Astrocyte (in vitro differentiated cells and primary cell): ENCODE results near the gene FKBP11. TPM values are rescaled to one million over a fixed set of nuclear protein-coding genes. Genes with fewer than 3 reads are reported as not detected.

Experiments
- DNase-seq: peaks from one replicate; pipeline ENCODE4 v3.0.0-alpha.2; 2010; ENCODE audit warnings: low read depth
- FAIRE-seq: peaks from 2 replicates; lab custom pipeline; 2011; peaks lifted over from hg19 to GRCh38; lab: Jason Lieb, UNC
- H2AFZ ChIP-seq: 2 replicates; pipeline ENCODE4 v1.6.0; 2012; ENCODE audit warnings: low read depth, low read length, inconsistent platforms
- H3K27ac ChIP-seq: 2 replicates; pipeline ENCODE4 v1.5.1; 2011; ENCODE audit warnings: low read depth, low read length, inconsistent platforms
- H3K27me3 ChIP-seq: 2 replicates; pipeline ENCODE4 v1.6.0; 2011; ENCODE audit warnings: low read length, inconsistent platforms; ENCODE audit not compliant: insufficient read depth
- H3K36me3 ChIP-seq: 2 replicates; pipeline ENCODE4 v1.5.1; 2011; ENCODE audit warnings: low read length, inconsistent platforms; ENCODE audit not compliant: insufficient read depth
- H3K4me1 ChIP-seq: 2 replicates; pipeline ENCODE4 v1.5.1; 2011; ENCODE audit warnings: low read length, inconsistent platforms; ENCODE audit not compliant: insufficient read depth
- H3K4me2 ChIP-seq: 2 replicates; pipeline ENCODE4 v1.6.0; 2012; ENCODE audit warnings: low read length, inconsistent platforms
- H3K4me3 ChIP-seq: 2 replicates; pipeline ENCODE4 v1.5.1; 2011; ENCODE audit warnings: low read depth, mild to moderate bottlenecking, low read length, inconsistent platforms; ENCODE audit not compliant: insufficient read depth
- H3K79me2 ChIP-seq: 2 replicates; pipeline ENCODE4 v1.6.0; 2012; ENCODE audit warnings: mild to moderate bottlenecking, low read length, inconsistent platforms; ENCODE audit not compliant: insufficient read depth
- H3K9ac ChIP-seq: 2 replicates; pipeline ENCODE4 v1.6.0; 2012; ENCODE audit warnings: mild to moderate bottlenecking, low read length, inconsistent platforms
- H3K9me3 ChIP-seq: 2 replicates; pipeline ENCODE4 v1.5.1; 2012; ENCODE audit warnings: low read depth, mild to moderate bottlenecking, low read length, inconsistent platforms; ENCODE audit not compliant: insufficient read depth
- H4K20me1 ChIP-seq: 2 replicates; pipeline ENCODE4 v1.6.0; 2012; ENCODE audit warnings: low read length, inconsistent platforms; ENCODE audit not compliant: insufficient read depth
- H3K27ac Mint-ChIP-seq: one replicate; pipeline ENCODE4 v1.8.0; 2021; ENCODE audit warnings: mild to moderate bottlenecking, mixed read lengths; ENCODE audit not compliant: unreplicated experiment
- H3K27me3 Mint-ChIP-seq: one replicate; pipeline ENCODE4 v1.8.0; 2021; ENCODE audit warnings: low read depth, mixed read lengths; ENCODE audit not compliant: unreplicated experiment
- H3K36me3 Mint-ChIP-seq: one replicate; pipeline ENCODE4 v1.8.0; 2021; ENCODE audit warnings: low read depth, mixed read lengths; ENCODE audit not compliant: unreplicated experiment
- H3K4me1 Mint-ChIP-seq: one replicate; pipeline ENCODE4 v1.8.0; 2021; ENCODE audit warnings: low read depth, mixed read lengths; ENCODE audit not compliant: unreplicated experiment
- H3K4me3 Mint-ChIP-seq: one replicate; pipeline ENCODE4 v1.8.0; 2021; ENCODE audit warnings: mild to moderate bottlenecking, moderate library complexity, mixed read lengths; ENCODE audit not compliant: unreplicated experiment
- H3K9me3 Mint-ChIP-seq: one replicate; pipeline ENCODE4 v1.8.0; 2021; ENCODE audit warnings: mild to moderate bottlenecking, mixed read lengths; ENCODE audit not compliant: unreplicated experiment
- CTCF ChIP-seq: IDR thresholded peaks from 2 replicates; pipeline ENCODE4 v1.5.1; 2011; ENCODE audit warnings: low read depth, mild to moderate bottlenecking, inconsistent platforms, low read length, moderate library complexity; ENCODE audit not compliant: insufficient read depth
- EZH2 ChIP-seq: IDR thresholded peaks from 2 replicates; pipeline ENCODE4 v1.6.1; 2012; ENCODE audit warnings: mild to moderate bottlenecking, low read length, inconsistent platforms; ENCODE audit not compliant: insufficient read depth
- total RNA-seq: library from RNA; stranded (reverse); gene quantifications from 2 replicates; pipeline ENCODE4 v1.2.1, GENCODE V29; 2021

Gene FKBP11
- total RNA-seq, 1 donor from 2014 or later = 51.2 TPM

GRCh38 chr12:48969833-48970701, 44.8 kb upstream of the FKBP11 start:
- Mint-ChIP-seq H3K36me3 (no peaks in the 10 kb centered on the region), H3K9me3 (no peaks in the 10 kb centered on the region), H3K27me3 (peaks cover 70% of the 10 kb centered on the region), H3K4me1 (peaks cover 12% of the 10 kb centered on the region), H3K27ac (no peak overlapping the region), H3K4me3 (peak overlapping the region; percentile 74)
- Histone ChIP-seq H3K79me2 (no peaks in the 10 kb centered on the region), H3K4me3 (no peak overlapping the region), H4K20me1 (peaks cover 30% of the 10 kb centered on the region), H3K4me1 (peaks cover 33% of the 10 kb centered on the region), H2AFZ (peak overlapping the region; percentile 70), H3K27me3 (peaks cover 79% of the 10 kb centered on the region), H3K4me2 (peak overlapping the region; percentile 58), H3K9me3 (no peaks in the 10 kb centered on the region), H3K27ac (no peak overlapping the region), H3K36me3 (no peaks in the 10 kb centered on the region), H3K9ac (no peak overlapping the region)
- no peak for TF ChIP-seq CTCF
- TF ChIP-seq EZH2 = peak; percentile 93
- DNase-seq = no peak
- no peak for FAIRE-seq

GRCh38 chr12:48969160-48969771, 44.0 kb upstream of the FKBP11 start:
- peaks cover 29% of the 10 kb centered on the region for H3K4me1 ChIP-seq
- H3K4me3 ChIP-seq = no peak overlapping the region
- peaks cover 30% of the 10 kb centered on the region for H4K20me1 ChIP-seq
- peaks cover 81% of the 10 kb centered on the region for H3K27me3 ChIP-seq
- no peak overlapping the region for H3K9ac ChIP-seq
- Mint-ChIP-seq H3K36me3 (no peaks in the 10 kb centered on the region), H3K4me3 (no peak overlapping the region), H3K4me1 (peaks cover 12% of the 10 kb centered on the region), H3K27ac (no peak overlapping the region), H3K27me3 (peaks cover 67% of the 10 kb centered on the region), H3K9me3 (no peaks in the 10 kb centered on the region)
- H3K9me3 ChIP-seq = no peaks in the 10 kb centered on the region
- FAIRE-seq = no peak
- H3K36me3 ChIP-seq = no peaks in the 10 kb centered on the region
- peak overlapping the region; percentile 58 for H3K4me2 ChIP-seq
- no peaks in the 10 kb centered on the region for H3K79me2 ChIP-seq
- H3K27ac ChIP-seq = no peak overlapping the region
- no peak for DNase-seq
- no peak overlapping the region for H2AFZ ChIP-seq
- TF ChIP-seq EZH2 (no peak), CTCF (no peak)
